Activated naive CD8-positive, alpha-beta T cell treated with anti-CD3 and anti-CD28 coated beads, Interleukin-2, amount 50 U/mL, for 24 hours (primary cell): Measurements from ENCODE around the gene RGS18.
"Not testable (repeated sequence)": the region's sequence is repeated elsewhere in the genome, so short reads cannot be mapped to it uniquely, and the experiment has no call there.

Source experiments
- ATAC-seq: fragments of 150-1000 bp; cut with Tn5 transposase; one replicate; pipeline ENCODE4 v1.10.0; 2021
- DNase-seq: peaks from one replicate; pipeline ENCODE4 v3.0.0; 2021
- H3K27ac Mint-ChIP-seq: one replicate; pipeline ENCODE4 v1.8.0; 2021; ENCODE audit warnings: mild to moderate bottlenecking, mixed read lengths
- H3K27me3 Mint-ChIP-seq: one replicate; pipeline ENCODE4 v1.8.0; 2021; ENCODE audit warnings: mixed read lengths
- H3K36me3 Mint-ChIP-seq: one replicate; pipeline ENCODE4 v1.8.0; 2021; ENCODE audit warnings: low read depth, mixed read lengths
- H3K4me1 Mint-ChIP-seq: one replicate; pipeline ENCODE4 v1.8.0; 2021; ENCODE audit warnings: mixed read lengths
- H3K4me3 Mint-ChIP-seq: one replicate; pipeline ENCODE4 v1.8.0; 2021; ENCODE audit warnings: mild to moderate bottlenecking, moderate library complexity, mixed read lengths
- H3K9me3 Mint-ChIP-seq: one replicate; pipeline ENCODE4 v1.8.0; 2021; ENCODE audit warnings: mixed read lengths

Gene RGS18

DNA sequence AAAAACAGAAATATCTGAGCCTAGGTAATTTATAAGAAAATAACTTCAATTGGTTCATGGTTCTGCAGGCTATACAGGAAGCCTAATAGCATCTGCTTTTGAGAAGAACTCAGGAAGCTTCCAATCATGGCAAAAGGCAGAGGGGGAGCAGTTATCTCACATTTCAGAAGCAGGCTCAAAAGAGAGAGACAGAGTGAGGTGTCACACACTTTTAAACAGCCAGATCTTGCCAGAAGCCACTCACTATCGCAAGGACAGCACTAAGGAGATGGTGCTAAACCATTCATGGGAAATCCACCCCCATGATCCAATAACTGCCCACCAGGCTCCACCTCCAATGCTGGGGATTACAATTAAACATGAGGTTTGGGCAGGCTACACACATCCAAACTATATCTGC, 25.5 kb downstream of the RGS18 start:
- no peak for DNase-seq
- no peak overlapping the region for H3K27ac Mint-ChIP-seq
- ATAC-seq, result no peak
- H3K4me1 Mint-ChIP-seq, result no peaks in the 10 kb centered on the region
- no peaks in the 10 kb centered on the region for H3K9me3 Mint-ChIP-seq
- H3K4me3 Mint-ChIP-seq, result no peak overlapping the region
- H3K36me3 Mint-ChIP-seq, result no peaks in the 10 kb centered on the region
- H3K27me3 Mint-ChIP-seq, result no peaks in the 10 kb centered on the region

DNA sequence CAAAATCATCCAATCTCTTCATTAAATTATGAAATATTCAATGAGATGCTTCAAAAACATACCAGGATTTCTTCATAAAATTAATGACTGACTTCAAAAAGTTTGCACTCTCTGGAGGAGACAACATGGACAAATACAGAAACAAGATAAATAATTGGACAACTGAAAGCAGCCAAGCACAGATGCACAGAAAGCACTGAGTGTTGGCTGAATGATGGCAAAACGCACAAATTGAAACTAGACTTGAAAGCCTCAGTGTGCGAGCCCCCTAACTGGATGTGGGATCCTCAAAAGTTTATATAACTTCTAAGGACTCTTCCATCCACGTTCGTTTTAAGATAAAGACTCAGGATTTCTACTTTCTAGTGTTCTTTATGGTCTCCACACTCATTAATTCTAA, 27.9 kb downstream of the RGS18 start:
- Mint-ChIP-seq H3K9me3 (no peaks in the 10 kb centered on the region), H3K27ac (no peak overlapping the region), H3K4me3 (no peak overlapping the region), H3K27me3 (no peaks in the 10 kb centered on the region), H3K36me3 (no peaks in the 10 kb centered on the region), H3K4me1 (no peaks in the 10 kb centered on the region)
- DNase-seq (no peak), ATAC-seq (no peak)

DNA sequence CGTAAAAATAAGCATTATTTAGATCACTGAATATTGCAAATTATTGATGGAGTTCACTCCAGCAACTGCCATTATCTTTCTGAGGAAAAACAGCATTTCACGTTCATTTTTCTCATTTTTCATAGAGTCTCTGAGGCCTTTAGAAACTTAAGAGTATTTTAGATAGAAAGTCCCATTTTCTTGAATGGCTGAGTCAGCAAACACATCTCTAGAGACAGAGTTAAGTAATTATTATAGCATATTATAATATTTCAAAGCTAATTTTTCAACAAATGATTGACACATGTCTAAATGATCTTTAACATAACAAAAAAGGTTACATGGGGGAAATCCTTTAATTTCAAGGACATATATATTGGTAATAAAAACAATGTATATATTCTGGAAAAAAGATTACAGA, 31.8 kb downstream of the RGS18 start:
- H3K4me3 Mint-ChIP-seq, result no peak overlapping the region
- H3K36me3 Mint-ChIP-seq, result no peaks in the 10 kb centered on the region
- H3K9me3 Mint-ChIP-seq, result no peaks in the 10 kb centered on the region
- no peaks in the 10 kb centered on the region for H3K4me1 Mint-ChIP-seq
- no peak overlapping the region for H3K27ac Mint-ChIP-seq
- H3K27me3 Mint-ChIP-seq, result no peaks in the 10 kb centered on the region
- ATAC-seq (no peak), DNase-seq (no peak)

DNA sequence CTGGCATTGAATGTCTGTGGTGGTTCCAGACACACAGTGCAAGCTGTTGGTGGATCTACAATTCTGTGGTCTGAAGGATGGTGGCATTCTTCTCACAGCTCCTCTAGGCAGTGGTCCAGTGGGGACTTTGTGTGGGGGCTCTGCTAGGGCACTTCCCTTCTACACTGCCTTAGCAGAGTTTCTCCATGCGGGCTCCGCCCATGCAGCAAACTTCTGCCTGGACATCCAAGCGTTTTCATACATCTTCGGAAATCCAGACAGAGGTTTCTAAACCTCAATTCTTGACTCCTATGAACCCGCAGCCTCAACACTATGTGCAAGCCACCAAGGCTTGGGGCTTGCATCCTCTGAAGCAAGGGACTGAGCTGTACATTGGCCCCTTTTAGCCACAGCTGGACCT, 43.0 kb downstream of the RGS18 start:
- DNase-seq, result no peak
- no peak for ATAC-seq
- Mint-ChIP-seq H3K27ac (no peak overlapping the region), H3K4me1 (no peaks in the 10 kb centered on the region), H3K36me3 (no peaks in the 10 kb centered on the region), H3K4me3 (no peak overlapping the region), H3K9me3 (peaks cover 8% of the 10 kb centered on the region), H3K27me3 (no peaks in the 10 kb centered on the region)

DNA sequence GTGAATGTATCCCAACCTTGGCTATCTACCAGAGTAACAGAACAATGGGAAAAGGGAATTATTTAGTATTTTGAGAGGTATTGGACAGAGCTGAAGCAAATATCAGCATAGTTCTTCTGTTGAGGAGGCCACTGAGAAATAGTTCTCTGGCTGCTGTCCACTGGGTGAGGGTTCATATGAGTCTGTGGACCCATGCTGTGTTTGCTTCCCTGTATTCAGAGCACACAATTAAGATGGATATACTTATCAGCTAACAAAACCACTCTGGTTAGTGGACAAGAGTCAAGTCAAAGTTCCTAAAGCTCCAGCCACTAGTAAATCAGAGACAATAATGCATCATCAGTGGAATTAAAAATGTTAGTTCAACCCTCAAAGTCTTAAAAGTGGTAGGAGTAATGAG, 66.1 kb downstream of the RGS18 start:
- Mint-ChIP-seq H3K9me3 (peaks cover 7% of the 10 kb centered on the region), H3K27me3 (no peaks in the 10 kb centered on the region), H3K36me3 (no peaks in the 10 kb centered on the region), H3K27ac (no peak overlapping the region), H3K4me1 (no peaks in the 10 kb centered on the region), H3K4me3 (no peak overlapping the region)
- DNase-seq (no peak), ATAC-seq (no peak)

DNA sequence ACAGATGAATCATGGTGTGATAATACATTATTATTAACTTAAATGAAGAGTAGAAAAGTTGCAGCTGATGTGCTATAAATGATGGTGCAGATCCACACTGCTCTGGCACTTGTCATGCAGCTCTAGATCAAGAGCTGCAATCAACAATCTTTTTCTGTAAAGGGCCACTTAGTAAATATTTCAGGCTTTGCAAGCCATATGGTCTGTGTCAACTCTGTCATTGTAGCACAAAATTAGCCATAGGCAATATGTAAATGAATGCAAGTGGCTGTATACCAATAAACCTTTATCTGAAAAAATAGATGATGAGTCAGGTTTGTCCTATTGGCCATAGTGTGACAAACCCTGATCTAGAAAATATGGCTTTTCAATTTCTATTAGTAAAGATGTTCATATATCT, 66.6 kb downstream of the RGS18 start:
- Mint-ChIP-seq H3K27ac (no peak overlapping the region), H3K27me3 (no peaks in the 10 kb centered on the region), H3K36me3 (no peaks in the 10 kb centered on the region), H3K4me1 (no peaks in the 10 kb centered on the region), H3K4me3 (no peak overlapping the region), H3K9me3 (peaks cover 7% of the 10 kb centered on the region)
- DNase-seq (no peak), ATAC-seq (no peak)

DNA sequence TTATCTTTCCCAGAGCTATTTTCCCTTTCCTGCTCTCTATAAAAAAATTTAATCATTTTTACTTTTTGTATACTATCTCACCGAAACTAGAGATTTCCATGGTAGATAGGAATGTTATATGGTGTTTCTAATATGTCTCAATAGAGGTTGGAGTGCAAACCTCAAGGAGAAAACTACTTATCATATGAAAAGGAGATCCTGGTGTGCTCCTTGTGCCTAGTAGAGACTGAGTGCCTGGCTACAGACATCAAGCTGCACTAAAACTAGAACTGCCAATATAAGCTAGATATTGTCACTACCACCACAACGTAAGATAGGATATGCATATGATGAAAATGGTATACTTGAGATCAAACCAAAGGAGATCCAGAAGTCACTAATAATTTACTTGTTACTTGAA, 67.0 kb downstream of the RGS18 start:
- no peak overlapping the region for H3K4me3 Mint-ChIP-seq
- DNase-seq (no peak), ATAC-seq (no peak)
- no peak overlapping the region for H3K27ac Mint-ChIP-seq
- H3K27me3 Mint-ChIP-seq, result no peaks in the 10 kb centered on the region
- no peaks in the 10 kb centered on the region for H3K4me1 Mint-ChIP-seq
- H3K36me3 Mint-ChIP-seq, result no peaks in the 10 kb centered on the region
- peaks cover 7% of the 10 kb centered on the region for H3K9me3 Mint-ChIP-seq

DNA sequence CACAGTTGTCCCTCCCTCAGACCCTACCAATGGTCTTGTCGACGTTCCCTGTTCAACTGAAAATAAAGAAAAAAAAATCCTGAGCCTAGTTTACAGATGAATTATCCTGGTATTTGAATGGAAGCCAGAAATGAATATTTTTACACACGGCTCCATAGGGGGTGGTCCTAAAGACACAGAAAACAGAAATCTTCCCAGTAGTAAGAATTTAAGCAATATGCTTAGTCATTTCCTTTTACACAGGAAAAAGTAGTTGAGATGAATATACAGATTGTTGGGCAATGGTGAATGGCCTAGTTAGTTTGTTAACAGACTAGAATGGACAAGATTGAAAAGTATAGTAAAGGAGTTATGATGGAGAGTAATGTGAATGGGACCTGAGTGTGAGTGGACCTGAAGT, 67.4 kb downstream of the RGS18 start:
- no peaks in the 10 kb centered on the region for H3K4me1 Mint-ChIP-seq
- no peaks in the 10 kb centered on the region for H3K36me3 Mint-ChIP-seq
- peaks cover 4% of the 10 kb centered on the region for H3K9me3 Mint-ChIP-seq
- H3K27ac Mint-ChIP-seq, result no peak overlapping the region
- H3K27me3 Mint-ChIP-seq, result no peaks in the 10 kb centered on the region
- DNase-seq (no peak), ATAC-seq (no peak)
- H3K4me3 Mint-ChIP-seq, result no peak overlapping the region

DNA sequence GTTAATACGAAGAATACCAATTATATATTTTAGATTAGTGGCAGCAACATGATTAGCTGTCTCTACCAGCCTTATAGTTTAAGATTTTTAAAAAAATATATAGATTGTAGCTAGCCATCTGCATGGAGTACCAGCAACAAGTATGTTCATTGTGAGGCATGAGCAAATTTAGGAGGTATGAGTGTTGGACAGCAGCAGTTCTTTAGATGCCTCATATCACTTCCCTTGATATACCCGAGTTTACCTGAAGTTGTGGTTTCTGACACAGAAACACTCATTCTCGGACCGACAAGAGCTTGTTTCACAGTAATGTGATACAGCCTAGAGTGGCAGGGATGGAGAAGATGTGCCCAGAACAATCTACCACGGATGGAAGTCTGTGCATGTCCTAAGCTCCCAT, 69.1 kb downstream of the RGS18 start:
- Mint-ChIP-seq H3K27me3 (no peaks in the 10 kb centered on the region), H3K27ac (no peak overlapping the region), H3K4me3 (no peak overlapping the region), H3K4me1 (no peaks in the 10 kb centered on the region), H3K36me3 (no peaks in the 10 kb centered on the region), H3K9me3 (no peaks in the 10 kb centered on the region)
- DNase-seq (no peak), ATAC-seq (no peak)

DNA sequence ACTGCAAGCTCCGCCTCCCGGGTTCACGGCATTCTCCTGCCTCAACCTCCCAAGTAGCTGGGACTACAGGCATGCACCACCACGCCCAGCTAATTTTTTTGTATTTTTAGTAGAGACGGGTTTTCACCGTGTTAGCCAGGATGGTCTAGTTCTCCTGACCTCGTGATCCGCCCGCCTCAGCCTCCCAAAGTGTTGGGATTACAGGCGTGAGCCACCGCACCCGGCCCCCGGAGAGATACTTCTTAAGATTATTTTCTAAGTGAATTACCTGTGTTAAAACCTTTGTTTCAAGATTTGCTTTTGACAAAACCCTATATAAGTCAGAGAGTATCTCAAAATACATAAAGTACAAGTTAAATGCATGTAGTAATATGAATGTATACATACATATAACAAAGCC, 69.7 kb downstream of the RGS18 start:
- H3K27ac Mint-ChIP-seq, H3K27me3 Mint-ChIP-seq, H3K4me1 Mint-ChIP-seq, DNase-seq, ATAC-seq, H3K4me3 Mint-ChIP-seq, H3K9me3 Mint-ChIP-seq, H3K36me3 Mint-ChIP-seq: not testable (repeated sequence)

DNA sequence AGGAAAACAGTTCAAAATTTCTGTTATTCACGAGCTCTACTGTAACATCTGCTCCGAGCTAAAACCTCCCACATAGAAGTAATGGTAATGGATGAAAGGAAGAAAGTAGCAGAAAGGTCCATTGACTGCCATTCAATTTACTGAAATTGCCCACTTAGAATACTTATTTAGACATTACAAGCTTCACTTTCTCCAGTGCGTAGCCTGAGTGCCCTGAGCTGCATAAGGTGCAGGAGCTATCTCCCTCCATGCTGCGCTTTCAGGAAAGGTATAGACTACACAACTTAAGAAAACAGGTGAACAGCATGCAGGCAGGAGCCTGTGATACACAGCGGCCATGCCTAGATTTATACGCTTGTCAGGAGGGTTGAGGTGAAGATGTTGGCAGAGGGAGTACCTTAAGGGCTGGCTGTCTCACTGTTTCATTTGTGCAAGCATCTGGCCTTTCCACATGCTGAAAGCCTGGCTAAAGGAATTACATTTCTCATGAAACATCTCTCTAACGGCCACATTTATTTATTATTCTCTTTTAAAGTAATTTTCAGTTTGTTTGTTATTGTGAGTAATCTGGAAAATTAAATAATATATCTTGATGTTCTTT, 74.7 kb downstream of the RGS18 start:
- DNase-seq (no peak), ATAC-seq (no peak)
- Mint-ChIP-seq H3K4me1 (no peaks in the 10 kb centered on the region), H3K9me3 (peaks cover 4% of the 10 kb centered on the region), H3K27me3 (no peaks in the 10 kb centered on the region), H3K27ac (no peak overlapping the region), H3K36me3 (no peaks in the 10 kb centered on the region), H3K4me3 (no peak overlapping the region)

DNA sequence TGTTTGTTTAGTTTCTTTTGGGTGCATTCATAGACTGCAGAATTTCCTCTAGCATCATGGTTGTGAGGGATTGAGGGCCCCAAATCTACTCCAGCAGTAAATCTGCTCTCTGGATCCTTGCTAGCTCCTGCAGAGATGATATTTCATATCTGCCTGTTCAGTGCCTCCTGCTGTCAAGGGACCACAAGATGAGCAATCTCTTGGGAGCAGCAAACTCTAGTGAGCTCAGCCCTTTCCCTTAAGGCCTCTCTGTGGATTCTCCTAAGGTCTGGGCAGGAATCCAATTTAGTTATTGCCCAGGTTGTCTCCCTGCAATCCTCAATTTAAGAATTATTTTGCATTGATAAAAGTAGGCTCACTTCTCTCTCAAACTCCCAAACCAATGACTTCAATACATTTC, 76.9 kb downstream of the RGS18 start:
- Mint-ChIP-seq H3K27ac (no peak overlapping the region), H3K36me3 (no peaks in the 10 kb centered on the region), H3K4me3 (no peak overlapping the region), H3K4me1 (no peaks in the 10 kb centered on the region), H3K9me3 (peaks cover 4% of the 10 kb centered on the region), H3K27me3 (no peaks in the 10 kb centered on the region)
- DNase-seq, result no peak
- no peak for ATAC-seq
